ENCODE data around the gene HEXD. TPM values are rescaled to one million over a fixed set of nuclear protein-coding genes. Genes with fewer than 3 reads are reported as not detected.

HEXD gene
- total RNA-seq, 1 experiment from 2014 or later, result 16.2 TPM

GRCh38 chr17:82440991-82441627 lies 23.0 kb downstream of the HEXD start:
- no TSS peak for BruUV-seq (replicated peaks)
- CTCF ChIA-PET, result no interaction called here

GRCh38 chr17:82441691-82442487 lies 23.7 kb downstream of the HEXD start:
- BruUV-seq (replicated peaks), result no TSS peak
- intact Hi-C loops (cut with micrococcal nuclease), result no loop called here
- no peak for DNase-seq (ENCODE audit: unreplicated experiment)
- ChIA-PET POLR2A (interaction anchor here (0.6 to 1.2 kb wide), 2 partner anchors 12 to 199 kb away, joined by 4 to 6 read pairs; no protein-coding TSS in a partner anchor), CTCF (no interaction called here)
- Mint-ChIP-seq H3K36me3 (ENCODE audit: insufficient read depth, unreplicated experiment) (peaks cover 9% of the 10 kb centered on the region), H3K27me3 (ENCODE audit: insufficient read depth, unreplicated experiment) (no peaks in the 10 kb centered on the region), H3K9me3 (ENCODE audit: unreplicated experiment) (no peaks in the 10 kb centered on the region), H3K4me3 (ENCODE audit: unreplicated experiment) (no peak overlapping the region), H3K4me1 (ENCODE audit: insufficient read depth, unreplicated experiment) (no peaks in the 10 kb centered on the region), H3K27ac (ENCODE audit: low read depth, unreplicated experiment) (no peak overlapping the region)
- no peak for TF ChIP-seq CTCF (IDR thresholded peaks at IDR 0.05; ENCODE audit: unreplicated experiment)

More at GRCh38 chr17:82440991-82441627, 23.0 kb downstream of the HEXD start:
- H3K4me1 Mint-ChIP-seq (ENCODE audit: insufficient read depth, unreplicated experiment), result no peaks in the 10 kb centered on the region
- no peak overlapping the region for H3K27ac Mint-ChIP-seq (ENCODE audit: low read depth, unreplicated experiment)
- H3K4me3 Mint-ChIP-seq (ENCODE audit: unreplicated experiment), result no peak overlapping the region
- intact Hi-C loops (cut with micrococcal nuclease), result no loop called here
- DNase-seq (ENCODE audit: unreplicated experiment), result no peak
- no peaks in the 10 kb centered on the region for H3K9me3 Mint-ChIP-seq (ENCODE audit: unreplicated experiment)
- peaks cover 6% of the 10 kb centered on the region for H3K36me3 Mint-ChIP-seq (ENCODE audit: insufficient read depth, unreplicated experiment)
- TF ChIP-seq CTCF (IDR thresholded peaks at IDR 0.05; ENCODE audit: unreplicated experiment), result no peak
- POLR2A ChIA-PET, result no interaction called here
- H3K27me3 Mint-ChIP-seq (ENCODE audit: insufficient read depth, unreplicated experiment), result no peaks in the 10 kb centered on the region

GRCh38 chr17:82442643-82443464 lies 24.7 kb downstream of the HEXD start:
- TSS peak; percentile 57 for BruUV-seq (replicated peaks)
- no peak for TF ChIP-seq CTCF (IDR thresholded peaks at IDR 0.05; ENCODE audit: unreplicated experiment)
- H3K27me3 Mint-ChIP-seq (ENCODE audit: insufficient read depth, unreplicated experiment), result no peaks in the 10 kb centered on the region
- H3K27ac Mint-ChIP-seq (ENCODE audit: low read depth, unreplicated experiment), result no peak overlapping the region
- ChIA-PET POLR2A (interaction anchor here (0.6 to 1.2 kb wide), 2 partner anchors 12 to 200 kb away, joined by 4 to 6 read pairs; no protein-coding TSS in a partner anchor), CTCF (interaction anchor here (0.6 kb wide), 1 partner anchor 12 kb away, joined by 3 read pairs; no protein-coding TSS in a partner anchor)
- no peaks in the 10 kb centered on the region for H3K9me3 Mint-ChIP-seq (ENCODE audit: unreplicated experiment)
- H3K4me1 Mint-ChIP-seq (ENCODE audit: insufficient read depth, unreplicated experiment), result no peaks in the 10 kb centered on the region
- peaks cover 19% of the 10 kb centered on the region for H3K36me3 Mint-ChIP-seq (ENCODE audit: insufficient read depth, unreplicated experiment)
- intact Hi-C loops (cut with micrococcal nuclease), result no loop called here
- no peak for DNase-seq (ENCODE audit: unreplicated experiment)
- no peak overlapping the region for H3K4me3 Mint-ChIP-seq (ENCODE audit: unreplicated experiment)
